SK-N-SH treated with all-trans-retinoic acid at 6 μM for 48 hours (cell line): ENCODE measurements around the gene RRP1.

Experiments
- ARNTL ChIP-seq: fragments of 450-650 bp; formaldehyde crosslinking; IDR thresholded peaks from 2 replicates; pipeline ENCODE4 v1.5.0; 2020; ENCODE audit warnings: low read depth, mild to moderate bottlenecking, moderate library complexity, borderline replicate concordance
- CSDC2 ChIP-seq: fragments of 250-450 bp; sonication (Bioruptor Pico); IDR thresholded peaks from 2 replicates; pipeline ENCODE4 v1.5.0; 2020; ENCODE audit warnings: mild to moderate bottlenecking, moderate library complexity
- CSRNP3 ChIP-seq: fragments of 250-450 bp; sonication (Bioruptor Pico); IDR thresholded peaks from 2 replicates; pipeline ENCODE4 v1.5.1; 2021; ENCODE audit warnings: mild to moderate bottlenecking, moderate library complexity
- GLIS3 ChIP-seq: fragments of 250-450 bp; sonication (Bioruptor Pico); IDR thresholded peaks from 2 replicates; pipeline ENCODE4 v1.5.0; 2020; ENCODE audit warnings: mild to moderate bottlenecking, moderate library complexity
- ISL1 ChIP-seq: fragments of 250-450 bp; sonication (Bioruptor Pico); IDR thresholded peaks from 2 replicates; pipeline ENCODE4 v2.1.2; 2022; ENCODE audit warnings: mild to moderate bottlenecking, moderate library complexity
- OSR1 ChIP-seq: fragments of 250-450 bp; sonication (Bioruptor Pico); IDR thresholded peaks from 2 replicates; pipeline ENCODE4 v1.8.0; 2022; ENCODE audit warnings: moderate library complexity, mild to moderate bottlenecking, inconsistent platforms
- PATZ1 ChIP-seq: fragments of 250-450 bp; sonication (Bioruptor Pico); IDR thresholded peaks from 2 replicates; pipeline ENCODE4 v1.8.0; 2020; ENCODE audit warnings: mild to moderate bottlenecking, moderate library complexity, borderline replicate concordance
- RARB ChIP-seq: fragments of 250-450 bp; sonication (Bioruptor Pico); IDR thresholded peaks from 2 replicates; pipeline ENCODE4 v1.8.0; 2021; ENCODE audit warnings: mild to moderate bottlenecking, moderate library complexity
- TOX ChIP-seq: fragments of 250-450 bp; sonication (Bioruptor Pico); IDR thresholded peaks from 2 replicates; pipeline ENCODE4 v1.8.0; 2021; ENCODE audit warnings: mild to moderate bottlenecking, moderate library complexity, borderline replicate concordance
- ZNF8 ChIP-seq: fragments of 450-650 bp; formaldehyde crosslinking; IDR thresholded peaks from 2 replicates; pipeline ENCODE4 v1.5.0; 2020; ENCODE audit warnings: mild to moderate bottlenecking, moderate library complexity
- TF ChIP-seq, protein P1 (sequence below): fragments of 250-450 bp; sonication (Bioruptor Pico); IDR thresholded peaks from 2 replicates; pipeline ENCODE4 v1.5.0; 2020; ENCODE audit warnings: mild to moderate bottlenecking, moderate library complexity

GRCh38 chr21:43740497-43741156 is 48.8 kb upstream of the RRP1 start:
- no peak for TF ChIP-seq ISL1
- TF ChIP-seq PATZ1 = no peak
- no peak for TF ChIP-seq TOX (CRISPR knock-in tag)
- TF ChIP-seq, protein P1, sequence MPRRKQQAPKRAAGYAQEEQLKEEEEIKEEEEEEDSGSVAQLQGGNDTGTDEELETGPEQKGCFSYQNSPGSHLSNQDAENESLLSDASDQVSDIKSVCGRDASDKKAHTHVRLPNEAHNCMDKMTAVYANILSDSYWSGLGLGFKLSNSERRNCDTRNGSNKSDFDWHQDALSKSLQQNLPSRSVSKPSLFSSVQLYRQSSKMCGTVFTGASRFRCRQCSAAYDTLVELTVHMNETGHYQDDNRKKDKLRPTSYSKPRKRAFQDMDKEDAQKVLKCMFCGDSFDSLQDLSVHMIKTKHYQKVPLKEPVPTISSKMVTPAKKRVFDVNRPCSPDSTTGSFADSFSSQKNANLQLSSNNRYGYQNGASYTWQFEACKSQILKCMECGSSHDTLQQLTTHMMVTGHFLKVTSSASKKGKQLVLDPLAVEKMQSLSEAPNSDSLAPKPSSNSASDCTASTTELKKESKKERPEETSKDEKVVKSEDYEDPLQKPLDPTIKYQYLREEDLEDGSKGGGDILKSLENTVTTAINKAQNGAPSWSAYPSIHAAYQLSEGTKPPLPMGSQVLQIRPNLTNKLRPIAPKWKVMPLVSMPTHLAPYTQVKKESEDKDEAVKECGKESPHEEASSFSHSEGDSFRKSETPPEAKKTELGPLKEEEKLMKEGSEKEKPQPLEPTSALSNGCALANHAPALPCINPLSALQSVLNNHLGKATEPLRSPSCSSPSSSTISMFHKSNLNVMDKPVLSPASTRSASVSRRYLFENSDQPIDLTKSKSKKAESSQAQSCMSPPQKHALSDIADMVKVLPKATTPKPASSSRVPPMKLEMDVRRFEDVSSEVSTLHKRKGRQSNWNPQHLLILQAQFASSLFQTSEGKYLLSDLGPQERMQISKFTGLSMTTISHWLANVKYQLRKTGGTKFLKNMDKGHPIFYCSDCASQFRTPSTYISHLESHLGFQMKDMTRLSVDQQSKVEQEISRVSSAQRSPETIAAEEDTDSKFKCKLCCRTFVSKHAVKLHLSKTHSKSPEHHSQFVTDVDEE = no peak
- no peak for TF ChIP-seq CSDC2 (CRISPR knock-in tag)
- no peak for TF ChIP-seq RARB
- TF ChIP-seq CSRNP3 (CRISPR knock-in tag) = no peak
- TF ChIP-seq ZNF8 = no peak
- no peak for TF ChIP-seq GLIS3 (CRISPR knock-in tag)
- TF ChIP-seq OSR1 = no peak
- no peak for TF ChIP-seq ARNTL
